Measurements from ENCODE around the gene KRT5.

Gene KRT5

GRCh38 chr12:52521568-52522266 lies 1.5 kb upstream of the KRT5 start:
- Histone ChIP-seq H3K4me3 (ENCODE audit: low read depth, low read length) (no peak overlapping the region), H3K27me3 (replicated peaks) (no peaks in the 10 kb centered on the region), H3K27ac (no peak overlapping the region), H3K36me3 (replicated peaks) (no peaks in the 10 kb centered on the region)
- peak; percentile 42 for DNase-seq
- in situ Hi-C loops (cut with HindIII; ENCODE audit: low pct_ligation_motif_present, low sequenced_read_pairs) = no loop called here
- no peak for TF ChIP-seq CTCF (IDR thresholded peaks at IDR 0.05; ENCODE audit: low read depth, low read length, missing control alignments)

DNA sequence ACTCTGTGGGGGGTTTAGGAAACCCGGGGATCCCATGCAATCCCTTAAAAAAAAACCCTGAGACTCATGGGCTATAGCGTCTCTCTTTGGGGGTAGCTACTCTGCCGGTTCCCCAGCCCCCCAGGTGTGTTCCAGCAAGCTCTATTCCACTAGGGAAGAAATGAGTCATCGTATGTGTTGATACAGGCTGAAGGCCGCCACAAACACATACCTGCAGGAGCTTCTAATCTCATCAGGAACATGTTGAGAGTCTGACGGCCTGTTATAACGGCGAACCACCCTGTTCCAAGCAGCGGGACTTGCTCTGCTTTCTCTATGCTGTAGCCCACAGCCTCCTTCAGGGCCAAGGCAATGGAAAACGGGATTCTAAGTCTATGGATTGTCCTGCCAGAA lies 977 bp upstream of the KRT5 start:
- no peak for TF ChIP-seq CTCF (IDR thresholded peaks at IDR 0.05; ENCODE audit: low read depth, low read length, missing control alignments)
- H3K4me3 ChIP-seq (ENCODE audit: low read depth, low read length) = no peak overlapping the region
- H3K36me3 ChIP-seq (replicated peaks) = no peaks in the 10 kb centered on the region
- in situ Hi-C loops (cut with HindIII; ENCODE audit: low pct_ligation_motif_present, low sequenced_read_pairs) = no loop called here
- no peaks in the 10 kb centered on the region for H3K27me3 ChIP-seq (replicated peaks)
- H3K27ac ChIP-seq = no peak overlapping the region
- DNase-seq = no peak

- no peaks in the 10 kb centered on the region for H3K36me3 ChIP-seq (replicated peaks)
- no peak for DNase-seq
- no peak for TF ChIP-seq CTCF (IDR thresholded peaks at IDR 0.05; ENCODE audit: low read depth, low read length, missing control alignments)
- no peak overlapping the region for H3K27ac ChIP-seq
- no peak overlapping the region for H3K4me3 ChIP-seq (ENCODE audit: low read depth, low read length)
- no peaks in the 10 kb centered on the region for H3K27me3 ChIP-seq (replicated peaks)
- in situ Hi-C loops (cut with HindIII; ENCODE audit: low pct_ligation_motif_present, low sequenced_read_pairs) = no loop called here
Observed at GRCh38 chr12:52519387-52519703, 849 bp downstream of the KRT5 start.

- Histone ChIP-seq H3K27me3 (replicated peaks) (no peaks in the 10 kb centered on the region), H3K27ac (no peak overlapping the region), H3K36me3 (replicated peaks) (no peaks in the 10 kb centered on the region), H3K4me3 (ENCODE audit: low read depth, low read length) (no peak overlapping the region)
- no peak for DNase-seq
- in situ Hi-C loops (cut with HindIII; ENCODE audit: low pct_ligation_motif_present, low sequenced_read_pairs) = no loop called here
- no peak for TF ChIP-seq CTCF (IDR thresholded peaks at IDR 0.05; ENCODE audit: low read depth, low read length, missing control alignments)
Observed at GRCh38 chr12:52518574-52519386, 1.4 kb downstream of the KRT5 start.

GRCh38 chr12:52517888-52518287 lies 2.3 kb downstream of the KRT5 start:
- no peaks in the 10 kb centered on the region for H3K36me3 ChIP-seq (replicated peaks)
- no peak for DNase-seq
- in situ Hi-C loops (cut with HindIII; ENCODE audit: low pct_ligation_motif_present, low sequenced_read_pairs) = no loop called here
- no peaks in the 10 kb centered on the region for H3K27me3 ChIP-seq (replicated peaks)
- no peak overlapping the region for H3K27ac ChIP-seq
- H3K4me3 ChIP-seq (ENCODE audit: low read depth, low read length) = no peak overlapping the region
- TF ChIP-seq CTCF (IDR thresholded peaks at IDR 0.05; ENCODE audit: low read depth, low read length, missing control alignments) = no peak
